Right lobe of liver (tissue), 6 donors: Measurements from ENCODE around the gene TTLL10. TPM values are rescaled to one million over a fixed set of nuclear protein-coding genes. Genes with fewer than 3 reads are reported as not detected.

ENCODE experiments used
- ATAC-seq, 4 donors: fragments of 200-7000 bp; cut with Tn5 transposase; one replicate each; pipeline ENCODE4 v1.9.1; 2020; ENCODE audit warnings: mild to moderate bottlenecking in 4 of 4, moderate library complexity in 4 of 4
- DNase-seq, 3 donors: peaks; one replicate each; pipeline ENCODE4 v3.0.0-alpha.2; 2020
- H3K27ac ChIP-seq, 3 donors: fragments of 200-600 bp; one replicate each; pipeline ENCODE4 v1.8.0; 2022
- H3K27me3 ChIP-seq, 2 donors: fragments of 200-600 bp; one replicate each; pipeline ENCODE4 v1.8.0; 2022
- H3K36me3 ChIP-seq, 4 donors: fragments of 200-600 bp; sonication (generic) in 1 of 4; one replicate each; pipeline versions ENCODE4 v1.5.1 to v1.8.0; 2017 to 2022; ENCODE audit warnings: control low read depth in 1 of 4
- H3K4me1 ChIP-seq, 4 donors: fragments of 200-600 bp; sonication (generic) in 1 of 4; one replicate each; pipeline versions ENCODE4 v1.5.1 to v1.8.0; 2017 to 2022; ENCODE audit warnings: control low read depth in 1 of 4
- H3K4me3 ChIP-seq, 3 donors: fragments of 200-600 bp; one replicate each; pipeline ENCODE4 v1.8.0; 2022
- H3K9me3 ChIP-seq, 4 donors: fragments of 200-600 bp; sonication (generic) in 1 of 4; one replicate each; pipeline versions ENCODE4 v1.5.1 to v1.8.0; 2017 to 2022; ENCODE audit warnings: control low read depth in 1 of 4
- POLR2A ChIP-seq: fragments of 450-650 bp; IDR thresholded peaks from one replicate; pipeline ENCODE4 v1.6.1; 2017; ENCODE audit warnings: antibody characterized with exemption, mild to moderate bottlenecking
- WGBS: methylation state at CpG from one replicate; pipeline ENCODE4 v1.1.6; 2018; ENCODE audit warnings: low coverage, low lambda C conversion rate; ENCODE audit not compliant: insufficient coverage; ENCODE audit errors: missing lambda C conversion rate; 5-methylcytosine and 5-hydroxymethylcytosine counted together
- intact Hi-C, 2 donors: fragments of 100-400 bp; cut with DNase I; formaldehyde crosslinking; loops; one replicate each; pipeline versions ENCODE4 v1.11.2 to v1.14.1; 2022
- total RNA-seq, 6 experiments: library from RNA; depleted of rRNA in 2 of 6; stranded (reverse); fragments of >200 nt in 2 of 6; fragmentation: NEBNext Ultra II Directional in 3 of 6; extraction: Animal tissue kit (Norgen Biotek cat#: 25700) in 3 of 6; gene quantifications; one replicate each; pipeline versions ENCODE4 v1.1.0 to v1.2.4, GENCODE V29; 2016 to 2023
- TF ChIP-seq, protein P1 (sequence below), 4 donors: fragments of 200-600 bp in 3 of 4; fragments of 450-650 bp in 1 of 4; IDR thresholded peaks; one replicate each; pipeline versions ENCODE4 v1.5.1 to v1.8.0; 2016 to 2022; ENCODE audit warnings: antibody characterized with exemption in 4 of 4, mild to moderate bottlenecking in 2 of 4
- donor health status: DM: no; HTN: yes; CAD: no.
- donor health status: DM: no; HTN: no; CAD: no.
- donor health status: DM: no; HTN: no; CAD: no.
- donor health status: DM: no; HTN: yes; CAD: no.
- donor health status: DM: no; HTN: yes; CAD: no.

The TTLL10 gene
- total RNA-seq, 6 experiments from 2014 or later = not detected

DNA sequence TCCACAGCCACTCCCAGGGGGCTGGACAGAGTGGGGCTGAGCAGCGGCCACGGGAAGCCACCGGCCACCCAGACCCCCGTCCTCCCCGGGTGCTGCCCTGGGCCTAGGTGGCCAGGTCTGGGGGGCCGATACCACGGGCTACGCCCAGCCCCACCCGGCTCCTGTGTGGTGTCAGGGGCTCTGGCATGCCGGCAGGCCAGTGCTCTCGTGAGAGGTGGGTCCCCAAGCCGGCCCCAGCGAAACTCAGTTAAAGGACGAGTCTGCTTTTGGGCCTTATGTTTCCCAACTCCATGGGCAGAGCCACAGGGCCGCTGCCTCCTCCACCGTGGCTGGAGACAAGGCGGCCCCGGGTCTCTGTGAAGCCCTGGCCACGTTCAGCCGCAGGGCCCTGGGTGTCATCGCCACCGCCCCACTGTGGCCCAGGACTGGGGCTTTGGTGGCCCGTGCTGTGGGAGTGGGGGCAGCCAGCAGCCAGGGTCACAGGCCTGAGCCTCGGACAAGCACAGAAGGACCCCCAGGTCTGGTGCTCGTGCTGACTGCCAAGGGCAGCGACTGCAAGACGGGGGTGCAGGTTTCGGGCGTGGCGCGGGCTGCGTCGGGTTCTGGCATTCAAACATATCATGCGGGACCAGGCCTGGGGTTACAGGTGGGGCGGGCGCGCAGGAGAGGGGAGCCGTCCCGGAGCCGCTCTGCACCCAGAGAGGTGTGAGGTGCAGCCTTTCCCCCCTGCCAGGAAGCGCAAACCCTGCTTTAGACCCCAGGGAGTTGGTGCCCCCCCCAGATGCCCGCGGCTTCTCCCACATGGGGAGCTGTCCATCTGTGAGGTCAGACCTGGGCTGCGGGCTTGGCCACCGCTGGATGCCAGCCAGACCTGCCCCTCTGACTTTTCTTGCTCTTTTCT, 45.9 kb upstream of the TTLL10 start:
- H3K36me3 ChIP-seq = no peaks in the 10 kb centered on the region
- H3K9me3 ChIP-seq = no peaks in the 10 kb centered on the region
- DNase-seq (no peak), ATAC-seq (no peak)
- intact Hi-C loops = loop anchor here in 1 of 2 donors (5.0 to 10.0 kb wide), 2 partner anchors 100 to 137 kb away; no protein-coding TSS in a partner anchor
- H3K27me3 ChIP-seq = no peaks in the 10 kb centered on the region
- peak overlapping the region in 1 of 3 donors; percentile 52 for H3K4me3 ChIP-seq
- TF ChIP-seq, protein P1, sequence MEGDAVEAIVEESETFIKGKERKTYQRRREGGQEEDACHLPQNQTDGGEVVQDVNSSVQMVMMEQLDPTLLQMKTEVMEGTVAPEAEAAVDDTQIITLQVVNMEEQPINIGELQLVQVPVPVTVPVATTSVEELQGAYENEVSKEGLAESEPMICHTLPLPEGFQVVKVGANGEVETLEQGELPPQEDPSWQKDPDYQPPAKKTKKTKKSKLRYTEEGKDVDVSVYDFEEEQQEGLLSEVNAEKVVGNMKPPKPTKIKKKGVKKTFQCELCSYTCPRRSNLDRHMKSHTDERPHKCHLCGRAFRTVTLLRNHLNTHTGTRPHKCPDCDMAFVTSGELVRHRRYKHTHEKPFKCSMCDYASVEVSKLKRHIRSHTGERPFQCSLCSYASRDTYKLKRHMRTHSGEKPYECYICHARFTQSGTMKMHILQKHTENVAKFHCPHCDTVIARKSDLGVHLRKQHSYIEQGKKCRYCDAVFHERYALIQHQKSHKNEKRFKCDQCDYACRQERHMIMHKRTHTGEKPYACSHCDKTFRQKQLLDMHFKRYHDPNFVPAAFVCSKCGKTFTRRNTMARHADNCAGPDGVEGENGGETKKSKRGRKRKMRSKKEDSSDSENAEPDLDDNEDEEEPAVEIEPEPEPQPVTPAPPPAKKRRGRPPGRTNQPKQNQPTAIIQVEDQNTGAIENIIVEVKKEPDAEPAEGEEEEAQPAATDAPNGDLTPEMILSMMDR (IDR thresholded peaks at IDR 0.05) = no peak
- TF ChIP-seq POLR2A = no peak
- H3K4me1 ChIP-seq = peaks cover 0 to 31% (median 14%) of the 10 kb centered on the region in 4 donors
- 90% methylated on average over 4 of the region's 45 CpGs for WGBS
- H3K27ac ChIP-seq = no peak overlapping the region

DNA sequence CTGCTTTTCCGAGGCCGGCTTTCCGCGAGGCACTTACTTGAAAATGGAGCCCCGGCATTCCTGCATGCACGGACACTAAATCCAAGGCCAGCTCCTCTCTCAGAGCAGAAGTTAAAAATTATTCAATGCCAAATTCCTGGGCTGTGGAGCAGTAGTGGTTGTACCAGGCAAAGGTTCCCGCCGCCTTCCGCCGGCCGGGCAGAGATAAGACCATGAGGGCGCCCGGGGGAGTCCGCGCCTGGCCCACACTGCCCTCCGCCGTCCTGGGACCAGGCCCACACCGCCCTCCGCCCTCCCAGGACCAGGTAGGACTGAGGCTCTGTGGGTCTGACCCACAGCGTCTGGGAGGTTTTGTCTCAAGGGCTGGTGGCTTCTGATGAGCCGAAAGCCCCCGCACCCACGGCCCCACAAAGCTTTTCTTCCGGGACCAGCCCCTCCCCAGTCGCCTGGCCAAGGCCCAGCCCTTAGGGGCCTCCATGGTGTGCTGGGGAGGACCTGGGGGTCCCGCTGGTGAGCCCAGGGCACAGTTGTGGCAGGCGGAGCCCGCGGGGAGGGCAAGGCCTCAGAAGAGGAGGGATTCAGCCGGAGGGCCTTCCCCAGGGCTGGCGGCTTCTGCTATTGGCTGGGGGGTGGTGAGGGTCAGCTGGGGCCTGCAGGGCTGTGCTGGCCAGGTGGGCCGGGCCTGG, 45.1 kb upstream of the TTLL10 start:
- Histone ChIP-seq H3K4me3 (peak overlapping the region; percentile 17 to 52 (median 45)), H3K36me3 (no peaks in the 10 kb centered on the region), H3K9me3 (no peaks in the 10 kb centered on the region), H3K27me3 (no peaks in the 10 kb centered on the region), H3K27ac (peak overlapping the region in 2 of 3 donors; percentile 24 to 43), H3K4me1 (peaks cover 0 to 31% (median 14%) of the 10 kb centered on the region in 4 donors)
- intact Hi-C loops = loop anchor here in 1 of 2 donors (5.0 to 10.0 kb wide), 2 partner anchors 99 to 136 kb away; no protein-coding TSS in a partner anchor
- WGBS = 32% methylated on average over 7 of the region's 32 CpGs
- DNase-seq = no peak
- peak; percentile 20 for TF ChIP-seq POLR2A
- TF ChIP-seq, protein P1 (IDR thresholded peaks at IDR 0.05) = no peak
- ATAC-seq = peak; percentile 51 to 70 (median 62)

DNA sequence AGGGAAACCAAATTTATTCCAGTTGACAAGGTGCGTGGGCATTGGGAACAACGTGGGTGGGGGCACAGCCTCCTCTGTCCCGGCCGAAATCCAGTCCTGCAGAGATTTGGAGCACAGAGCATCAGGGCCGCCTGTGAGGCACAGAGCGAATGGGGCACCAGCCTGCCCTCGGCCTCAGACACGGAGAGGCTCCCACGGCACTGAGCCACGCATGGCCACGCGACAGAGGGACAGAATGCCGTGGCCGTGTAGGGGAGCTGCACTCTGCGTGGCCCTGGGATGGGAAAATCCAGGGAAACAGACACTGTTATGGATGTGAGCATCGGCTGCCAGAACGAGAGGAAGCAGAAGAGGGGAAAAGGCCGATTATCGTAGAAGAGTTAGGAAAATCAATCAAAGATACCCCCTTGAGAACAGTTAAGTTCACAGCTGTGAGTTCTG, 44.3 kb upstream of the TTLL10 start:
- ATAC-seq (no peak), DNase-seq (no peak)
- TF ChIP-seq, protein P1 (IDR thresholded peaks at IDR 0.05) = no peak
- no peak for TF ChIP-seq POLR2A
- H3K27me3 ChIP-seq = no peaks in the 10 kb centered on the region
- no peak overlapping the region for H3K27ac ChIP-seq
- intact Hi-C loops = loop anchor here in 1 of 2 donors (5.0 to 10.0 kb wide), 2 partner anchors 98 to 135 kb away; no protein-coding TSS in a partner anchor
- H3K36me3 ChIP-seq = no peaks in the 10 kb centered on the region
- H3K9me3 ChIP-seq = no peaks in the 10 kb centered on the region
- WGBS = 72% methylated on average over 8 of the region's 19 CpGs
- H3K4me1 ChIP-seq = peaks cover 0 to 27% (median 13%) of the 10 kb centered on the region in 4 donors
- no peak overlapping the region for H3K4me3 ChIP-seq

GRCh38 chr1:1130206-1131120, 43.2 kb upstream of the TTLL10 start:
- no peaks in the 10 kb centered on the region for H3K27me3 ChIP-seq
- TF ChIP-seq POLR2A = no peak
- TF ChIP-seq, protein P1 (IDR thresholded peaks at IDR 0.05) = no peak
- H3K9me3 ChIP-seq = no peaks in the 10 kb centered on the region
- intact Hi-C loops = no loop called here
- H3K4me3 ChIP-seq = no peak overlapping the region
- peaks cover 0 to 16% (median 8%) of the 10 kb centered on the region in 4 donors for H3K4me1 ChIP-seq
- WGBS = 79% methylated on average over 33 of the region's 43 CpGs
- ATAC-seq (no peak), DNase-seq (no peak)
- H3K27ac ChIP-seq = no peak overlapping the region
- no peaks in the 10 kb centered on the region for H3K36me3 ChIP-seq
